Astrocyte of the hippocampus (primary cell): Measurements from ENCODE around the gene STX2.
"Not testable (repeated sequence)": the region's sequence is repeated elsewhere in the genome, so short reads cannot be mapped to it uniquely, and the experiment has no call there.

ENCODE experiments used
- DNase-seq: peaks from one replicate; pipeline ENCODE4 v3.0.0; 2011; ENCODE audit warnings: low read depth, low spot score

Gene STX2

GRCh38 chr12:130800312-130800711, 38.7 kb downstream of the STX2 start:
- no peak for DNase-seq

- no peak for DNase-seq
Measured at GRCh38 chr12:130799051-130799450, 40.0 kb downstream of the STX2 start.

GRCh38 chr12:130796985-130797686, 41.9 kb downstream of the STX2 start:
- DNase-seq: no peak

- no peak for DNase-seq
Measured at GRCh38 chr12:130795906-130796305, 43.1 kb downstream of the STX2 start.

GRCh38 chr12:130793554-130793849, 45.5 kb downstream of the STX2 start:
- DNase-seq: no peak

GRCh38 chr12:130792821-130793553, 46.1 kb downstream of the STX2 start:
- no peak for DNase-seq

- DNase-seq: no peak
Measured at GRCh38 chr12:130791629-130792028, 47.4 kb downstream of the STX2 start.

- no peak for DNase-seq
Measured at GRCh38 chr12:130788515-130788914, 50.5 kb downstream of the STX2 start.

- peak; percentile 85 for DNase-seq
Measured at GRCh38 chr12:130787445-130788410, 51.3 kb downstream of the STX2 start.

- DNase-seq: no peak
Measured at GRCh38 chr12:130787041-130787440, 52.0 kb downstream of the STX2 start.

GRCh38 chr12:130783110-130783715, 55.8 kb downstream of the STX2 start:
- DNase-seq: no peak

- not testable (repeated sequence) for DNase-seq
Measured at GRCh38 chr12:130782245-130782644, 56.8 kb downstream of the STX2 start.

- DNase-seq: no peak
Measured at GRCh38 chr12:130780880-130781575, 58.0 kb downstream of the STX2 start.

GRCh38 chr12:130780325-130780724, 58.7 kb downstream of the STX2 start:
- DNase-seq: no peak

- DNase-seq: no peak
Measured at GRCh38 chr12:130778776-130779175, 60.3 kb downstream of the STX2 start.

- DNase-seq: no peak
Measured at GRCh38 chr12:130776857-130777339, 62.2 kb downstream of the STX2 start.

GRCh38 chr12:130775953-130776856, 62.8 kb downstream of the STX2 start:
- peak; percentile 93 for DNase-seq

- no peak for DNase-seq
Measured at GRCh38 chr12:130770413-130771028, 68.5 kb downstream of the STX2 start.

- DNase-seq: peak; percentile 16
Measured at GRCh38 chr12:130768120-130768519, 70.9 kb downstream of the STX2 start.

GRCh38 chr12:130766470-130766869, 72.6 kb downstream of the STX2 start:
- DNase-seq: no peak
